HepG2 (cell line): ENCODE data around the gene NOVA2. TPM values are rescaled to one million over a fixed set of nuclear protein-coding genes. Genes with fewer than 3 reads are reported as not detected.

ENCODE experiments used
- ATAC-seq: fragments of 200-7000 bp; cut with Tn5 transposase; 3 replicates; pipeline ENCODE4 v1.9.1; 2020; ENCODE audit warnings: mild to moderate bottlenecking, moderate library complexity
- Bru-seq: library from RNA; stranded (reverse); fragments of 400-500 nt; gene quantifications from one replicate; lab custom pipeline; 2021; lab: Mats Ljungman, UMichigan
- BruChase-seq, 2 experiments: library from RNA; stranded (reverse); fragments of 400-500 nt; gene quantifications; one replicate each; lab custom pipeline; 2021; lab: Mats Ljungman, UMichigan
- BruUV-seq: library from RNA; stranded (reverse); fragments of 400-500 nt; replicated peaks from 2 replicates; lab custom pipeline; 2021; lab: Mats Ljungman, UMichigan
- CTCF ChIA-PET: fragments of 300-600 bp; formaldehyde crosslinking; extraction: SDS; loops from one replicate; lab custom pipeline; 2021; ENCODE audit warnings: low total read pairs, inconsistent platforms, low intra/inter-chr PET ratio; lab: Yijun Ruan, JAX
- POLR2A ChIA-PET: fragments of 350-600 bp; sonication (Branson Sonifier 250); formaldehyde crosslinking; loops from one replicate; lab custom pipeline; 2020; ENCODE audit warnings: antibody characterized with exemption, inconsistent platforms; lab: Yijun Ruan, JAX
- DNase-seq: peaks from one replicate; pipeline ENCODE4 v3.0.0-alpha.2; 2015; ENCODE audit warnings: low spot score
- FAIRE-seq: peaks from 3 replicates; lab custom pipeline; 2011; peaks lifted over from hg19 to GRCh38; lab: Jason Lieb, UNC
- H2AFZ ChIP-seq: one replicate; pipeline ENCODE4 v1.6.1; 2011; ENCODE audit warnings: low read length, inconsistent platforms
- H3K27ac ChIP-seq: fragments of 300-600 bp; 3 replicates; pipeline ENCODE4 v1.8.0; 2011; ENCODE audit warnings: mixed run types, mild to moderate bottlenecking, mixed read lengths, low read length, inconsistent platforms; ENCODE audit not compliant: insufficient read depth; ENCODE audit errors: extremely low read length
- H3K27me3 ChIP-seq, 2 experiments: fragments of 200-600 bp in 1 of 2; 2 replicates in 1 of 2; 3 replicates in 1 of 2; pipeline versions ENCODE4 v1.6.0 to v1.8.0; 2011; ENCODE audit warnings: low read length in 2 of 2, mild to moderate bottlenecking in 2 of 2, moderate library complexity in 2 of 2, inconsistent platforms in 1 of 2; ENCODE audit not compliant: insufficient read depth in 2 of 2, control insufficient read depth in 1 of 2
- H3K36me3 ChIP-seq, 2 experiments: fragments of 200-600 bp in 1 of 2; replicated peaks in 1 of 2; 2 replicates in 1 of 2; 3 replicates in 1 of 2; pipeline versions ENCODE4 v1.5.1 to v1.8.0; 2011; ENCODE audit warnings: low read length in 2 of 2, inconsistent platforms in 1 of 2; ENCODE audit not compliant: insufficient read depth in 2 of 2, control insufficient read depth in 1 of 2
- H3K4me1 ChIP-seq: 2 replicates; pipeline ENCODE4 v1.5.1; 2012; ENCODE audit warnings: low read length, inconsistent platforms; ENCODE audit not compliant: insufficient read depth
- H3K4me2 ChIP-seq: 2 replicates; pipeline ENCODE4 v1.6.0; 2011; ENCODE audit warnings: low read depth, low read length, inconsistent platforms
- H3K4me3 ChIP-seq, 3 experiments: fragments of 200-600 bp in 1 of 3; sonication (generic), shearing (Covaris generic) in 1 of 3; replicated peaks in 1 of 3; 2 replicates each; pipeline ENCODE4 v1.5.1; 2011 to 2016; ENCODE audit warnings: low read length in 3 of 3, inconsistent platforms in 2 of 3, low read depth in 2 of 3, mild to moderate bottlenecking in 2 of 3, control low read depth in 1 of 3, mixed read lengths in 1 of 3; ENCODE audit not compliant: insufficient read depth in 1 of 3
- H3K79me2 ChIP-seq: one replicate; pipeline ENCODE4 v1.6.1; 2011; ENCODE audit warnings: low read length, inconsistent platforms; ENCODE audit not compliant: insufficient read depth
- H3K9ac ChIP-seq: 2 replicates; pipeline ENCODE4 v1.6.0; 2011; ENCODE audit warnings: mild to moderate bottlenecking, low read depth, low read length, inconsistent platforms; ENCODE audit not compliant: insufficient read depth
- H3K9me3 ChIP-seq: 2 replicates; pipeline ENCODE4 v1.5.1; 2012; ENCODE audit warnings: mild to moderate bottlenecking, low read length
- H4K20me1 ChIP-seq: 2 replicates; pipeline ENCODE4 v1.6.0; 2011; ENCODE audit warnings: inconsistent platforms, mild to moderate bottlenecking, low read length, moderate library complexity; ENCODE audit not compliant: insufficient read depth
- FOXA1 ChIP-seq, 2 experiments: fragments of 450-650 bp in 1 of 2; sonication (generic) in 1 of 2; formaldehyde crosslinking in 1 of 2; IDR thresholded peaks; 2 replicates each; pipeline versions ENCODE4 v1.4.0 to v1.6.1; 2016 to 2020; ENCODE audit warnings: missing genetic modification reagents in 1 of 2
- MIXL1 ChIP-seq: IDR thresholded peaks from 2 replicates; pipeline ENCODE4 v1.6.1; 2016
- PBX2 ChIP-seq: IDR thresholded peaks from 2 replicates; pipeline ENCODE4 v1.6.1; 2016; ENCODE audit warnings: control low read depth
- SP1 ChIP-seq, 2 experiments: fragments of 450-650 bp in 1 of 2; sonication (generic) in 1 of 2; formaldehyde crosslinking in 1 of 2; IDR thresholded peaks; 2 replicates each; pipeline versions ENCODE4 v1.4.0 to v1.6.1; 2016 to 2020; ENCODE audit warnings: missing genetic modification reagents in 1 of 2
- SP2 ChIP-seq: sonication (generic); formaldehyde crosslinking; IDR thresholded peaks from 2 replicates; pipeline ENCODE4 v1.5.1; 2020; ENCODE audit warnings: mild to moderate bottlenecking, missing genetic modification reagents
- TAF1 ChIP-seq: sonication (generic); formaldehyde crosslinking; IDR thresholded peaks from 2 replicates; pipeline ENCODE4 v1.4.0; 2020; ENCODE audit warnings: missing genetic modification reagents
- TFAP4 ChIP-seq: sonication (generic); IDR thresholded peaks from 2 replicates; pipeline ENCODE4 v1.6.1; 2016; ENCODE audit warnings: low read depth, borderline replicate concordance
- ZNF281 ChIP-seq: sonication (generic); formaldehyde crosslinking; IDR thresholded peaks from 2 replicates; pipeline ENCODE4 v1.4.0; 2020; ENCODE audit warnings: missing genetic modification reagents, borderline replicate concordance
- ZNF484 ChIP-seq: sonication (generic); formaldehyde crosslinking; IDR thresholded peaks from 2 replicates; pipeline ENCODE4 v1.5.1; 2020; ENCODE audit warnings: mild to moderate bottlenecking, low read depth, missing genetic modification reagents, borderline replicate concordance
- ZNF800 ChIP-seq: sonication (generic); formaldehyde crosslinking; IDR thresholded peaks from 2 replicates; pipeline ENCODE4 v1.4.0; 2020; ENCODE audit warnings: missing genetic modification reagents
- WGBS: methylation state at CpG from one replicate; pipeline ENCODE4 v1.1.6; 2017; ENCODE audit warnings: low lambda C conversion rate; 5-methylcytosine and 5-hydroxymethylcytosine counted together
- in situ Hi-C: cut with HindIII; loops from 2 replicates; pipeline ENCODE4 v1.10.0; 2017; ENCODE audit warnings: low pct_unique_long_range_greater_than_20kb; ENCODE audit not compliant: extremely low pct_ligation_motif_present
- intact Hi-C: fragments of 100-400 bp; cut with micrococcal nuclease; formaldehyde crosslinking; loops from one replicate; pipeline ENCODE4 v1.10.0; 2022; ENCODE audit not compliant: unreplicated experiment
- long read RNA-seq, 2 experiments: library from RNA in 1 of 2; library from polyadenylated mRNA in 1 of 2; stranded (forward) in 1 of 2; unstranded in 1 of 2; transcript quantifications; one replicate each; pipeline ENCODE4 v2.0.0, GENCODE V29; 2019 to 2022
- polyA minus RNA-seq, 3 experiments: library from RNA; depleted of rRNA, polyadenylated mRNA; stranded (reverse); fragments of >200 nt; gene quantifications; 2 replicates each; pipeline ENCODE4 v1.2.3, GENCODE V29; 2011; ENCODE audit warnings: low replicate concordance in 1 of 3
- polyA plus RNA-seq, 8 experiments: library from polyadenylated mRNA; depleted of rRNA in 3 of 8; stranded (reverse) in 7 of 8; unstranded in 1 of 8; fragments of >200 nt; fragmentation: Illumina TruSeq in 4 of 8; extraction: Trizol in 4 of 8; gene quantifications; 2 replicates each; pipeline versions ENCODE4 v1.2.1 to v1.2.3, GENCODE V29; 2011 to 2016; ENCODE audit warnings: low read depth in 4 of 8, missing spikeins in 1 of 8, mixed read lengths in 1 of 8; ENCODE audit not compliant: insufficient read depth in 1 of 8
- total RNA-seq, 5 experiments: library from RNA; depleted of rRNA; stranded (reverse); fragments of >200 nt; fragmentation: Illumina TruSeq; extraction: Trizol; gene quantifications; 2 replicates each; pipeline ENCODE4 v1.2.3, GENCODE V29; 2016; ENCODE audit warnings: low read depth in 1 of 5

The NOVA2 gene
- not detected in 2 replicates for total RNA-seq (2016; rRNA removed; fragmentation: Illumina TruSeq; extraction: Trizol)
- total RNA-seq (2016; cell fraction: cytosol; rRNA removed; fragmentation: Illumina TruSeq; extraction: Trizol; ENCODE audit: low read depth) = not detected in 2 replicates
- not detected in 2 replicates for total RNA-seq (2016; cell fraction: insoluble cytoplasmic fraction; rRNA removed; fragmentation: Illumina TruSeq; extraction: Trizol)
- not detected in 2 replicates for total RNA-seq (2016; cell fraction: membrane; rRNA removed; fragmentation: Illumina TruSeq; extraction: Trizol)
- not detected in 2 replicates for total RNA-seq (2016; cell fraction: nucleus; rRNA removed; fragmentation: Illumina TruSeq; extraction: Trizol)
- polyA plus RNA-seq (2011; rRNA removed) = not detected in 2 replicates
- not detected in 2 replicates for polyA plus RNA-seq (2011; cell fraction: cytosol; rRNA removed)
- polyA plus RNA-seq (2011; cell fraction: nucleus; rRNA removed) = not detected in 2 replicates
- polyA plus RNA-seq (2012) = not detected in 2 replicates
- not detected in 2 replicates for polyA plus RNA-seq (2016; cell fraction: cytosol; fragmentation: Illumina TruSeq; extraction: Trizol; ENCODE audit: low read depth)
- not detected in 2 replicates for polyA plus RNA-seq (2016; cell fraction: insoluble cytoplasmic fraction; fragmentation: Illumina TruSeq; extraction: Trizol; ENCODE audit: low read depth)
- polyA plus RNA-seq (2016; cell fraction: membrane; fragmentation: Illumina TruSeq; extraction: Trizol; ENCODE audit: low read depth) = not detected in 2 replicates
- not detected in 2 replicates for polyA plus RNA-seq (2016; cell fraction: nucleus; fragmentation: Illumina TruSeq; extraction: Trizol; ENCODE audit: insufficient read depth, low read depth)
- not detected in 2 replicates for polyA minus RNA-seq (2011; rRNA and poly(A)+ RNA removed; ENCODE audit: low replicate concordance)
- not detected in 2 replicates for polyA minus RNA-seq (2011; cell fraction: cytosol; rRNA and poly(A)+ RNA removed)
- not detected in 2 replicates for polyA minus RNA-seq (2011; cell fraction: nucleus; rRNA and poly(A)+ RNA removed)
- Bru-seq, nascent RNA = not detected
- not detected for BruChase-seq, experiment 1, labeled RNA remaining after a 6-hour chase
- BruChase-seq, experiment 2, labeled RNA remaining after a 2-hour chase = not detected
- long read RNA-seq, experiment 1 = 0 reads
- long read RNA-seq, experiment 2 = 0 reads

- H2AFZ ChIP-seq = no peak within 1 kb of the TSS
- POLR2A ChIA-PET = no interaction called here
- no peak within 1 kb of the TSS for H3K9ac ChIP-seq
- H3K27me3 ChIP-seq = peaks cover 1 to 45% of the 10 kb centered on the region in 2 experiments
- BruUV-seq = no TSS peak
- H3K79me2 ChIP-seq = no peaks in the 10 kb centered on the region
- 41% methylated on average over 28 of the region's 58 CpGs for WGBS
- H3K9me3 ChIP-seq = no peaks in the 10 kb centered on the region
- H3K4me2 ChIP-seq = no peak within 1 kb of the TSS
- FAIRE-seq (no peak), DNase-seq (no peak), ATAC-seq (peak; percentile 49; the same call in 2 of the 3 replicates)
- no peak within 1 kb of the TSS for H3K4me3 ChIP-seq
- H3K4me1 ChIP-seq = no peaks in the 10 kb centered on the region
- intact Hi-C loops = no loop called here
- in situ Hi-C loops = no loop called here
- H3K27ac ChIP-seq = no peak within 1 kb of the TSS
- CTCF ChIA-PET = no interaction called here
- no peaks in the 10 kb centered on the region for H3K36me3 ChIP-seq
- no peaks in the 10 kb centered on the region for H4K20me1 ChIP-seq
- no peak for TF ChIP-seq ZNF281 (CRISPR knock-in tag)
- no peak for TF ChIP-seq TAF1 (CRISPR knock-in tag)
- TF ChIP-seq ZNF800 (CRISPR knock-in tag) = no peak
- no peak for TF ChIP-seq TFAP4
- TF ChIP-seq FOXA1 (IDR thresholded peaks at IDR 0.05) = no peak
- TF ChIP-seq FOXA1 (CRISPR knock-in tag; IDR thresholded peaks at IDR 0.05) = no peak
- no peak for TF ChIP-seq ZNF484 (CRISPR knock-in tag)
- TF ChIP-seq PBX2 (CRISPR knock-in tag) = no peak
- no peak for TF ChIP-seq SP2 (CRISPR knock-in tag)
- TF ChIP-seq SP1 (IDR thresholded peaks at IDR 0.05) = no peak
- no peak for TF ChIP-seq SP1 (CRISPR knock-in tag; IDR thresholded peaks at IDR 0.05)
- TF ChIP-seq MIXL1 (CRISPR knock-in tag) = no peak
Observed at GRCh38 chr19:45973553-45974338, at the start of gene NOVA2. NOVA2 (minus strand) TSS chr19:45973865; CDS start chr19:45973351, 514 bp downstream.
